Astrocyte (in vitro differentiated cells and primary cell): ENCODE measurements around the gene ZNF689. TPM values are rescaled to one million over a fixed set of nuclear protein-coding genes. Genes with fewer than 3 reads are reported as not detected.

Experiments used
- DNase-seq: peaks from one replicate; pipeline ENCODE4 v3.0.0-alpha.2; 2010; ENCODE audit warnings: low read depth
- FAIRE-seq: peaks from 2 replicates; lab custom pipeline; 2011; peaks lifted over from hg19 to GRCh38; lab: Jason Lieb, UNC
- H2AFZ ChIP-seq: 2 replicates; pipeline ENCODE4 v1.6.0; 2012; ENCODE audit warnings: low read depth, low read length, inconsistent platforms
- H3K27ac ChIP-seq: 2 replicates; pipeline ENCODE4 v1.5.1; 2011; ENCODE audit warnings: low read depth, low read length, inconsistent platforms
- H3K27me3 ChIP-seq: 2 replicates; pipeline ENCODE4 v1.6.0; 2011; ENCODE audit warnings: low read length, inconsistent platforms; ENCODE audit not compliant: insufficient read depth
- H3K36me3 ChIP-seq: 2 replicates; pipeline ENCODE4 v1.5.1; 2011; ENCODE audit warnings: low read length, inconsistent platforms; ENCODE audit not compliant: insufficient read depth
- H3K4me1 ChIP-seq: 2 replicates; pipeline ENCODE4 v1.5.1; 2011; ENCODE audit warnings: low read length, inconsistent platforms; ENCODE audit not compliant: insufficient read depth
- H3K4me2 ChIP-seq: 2 replicates; pipeline ENCODE4 v1.6.0; 2012; ENCODE audit warnings: low read length, inconsistent platforms
- H3K4me3 ChIP-seq: 2 replicates; pipeline ENCODE4 v1.5.1; 2011; ENCODE audit warnings: low read depth, mild to moderate bottlenecking, low read length, inconsistent platforms; ENCODE audit not compliant: insufficient read depth
- H3K79me2 ChIP-seq: 2 replicates; pipeline ENCODE4 v1.6.0; 2012; ENCODE audit warnings: mild to moderate bottlenecking, low read length, inconsistent platforms; ENCODE audit not compliant: insufficient read depth
- H3K9ac ChIP-seq: 2 replicates; pipeline ENCODE4 v1.6.0; 2012; ENCODE audit warnings: mild to moderate bottlenecking, low read length, inconsistent platforms
- H3K9me3 ChIP-seq: 2 replicates; pipeline ENCODE4 v1.5.1; 2012; ENCODE audit warnings: low read depth, mild to moderate bottlenecking, low read length, inconsistent platforms; ENCODE audit not compliant: insufficient read depth
- H4K20me1 ChIP-seq: 2 replicates; pipeline ENCODE4 v1.6.0; 2012; ENCODE audit warnings: low read length, inconsistent platforms; ENCODE audit not compliant: insufficient read depth
- H3K27ac Mint-ChIP-seq: one replicate; pipeline ENCODE4 v1.8.0; 2021; ENCODE audit warnings: mild to moderate bottlenecking, mixed read lengths; ENCODE audit not compliant: unreplicated experiment
- H3K27me3 Mint-ChIP-seq: one replicate; pipeline ENCODE4 v1.8.0; 2021; ENCODE audit warnings: low read depth, mixed read lengths; ENCODE audit not compliant: unreplicated experiment
- H3K36me3 Mint-ChIP-seq: one replicate; pipeline ENCODE4 v1.8.0; 2021; ENCODE audit warnings: low read depth, mixed read lengths; ENCODE audit not compliant: unreplicated experiment
- H3K4me1 Mint-ChIP-seq: one replicate; pipeline ENCODE4 v1.8.0; 2021; ENCODE audit warnings: low read depth, mixed read lengths; ENCODE audit not compliant: unreplicated experiment
- H3K4me3 Mint-ChIP-seq: one replicate; pipeline ENCODE4 v1.8.0; 2021; ENCODE audit warnings: mild to moderate bottlenecking, moderate library complexity, mixed read lengths; ENCODE audit not compliant: unreplicated experiment
- H3K9me3 Mint-ChIP-seq: one replicate; pipeline ENCODE4 v1.8.0; 2021; ENCODE audit warnings: mild to moderate bottlenecking, mixed read lengths; ENCODE audit not compliant: unreplicated experiment
- CTCF ChIP-seq: IDR thresholded peaks from 2 replicates; pipeline ENCODE4 v1.5.1; 2011; ENCODE audit warnings: low read depth, mild to moderate bottlenecking, inconsistent platforms, low read length, moderate library complexity; ENCODE audit not compliant: insufficient read depth
- EZH2 ChIP-seq: IDR thresholded peaks from 2 replicates; pipeline ENCODE4 v1.6.1; 2012; ENCODE audit warnings: mild to moderate bottlenecking, low read length, inconsistent platforms; ENCODE audit not compliant: insufficient read depth
- total RNA-seq: library from RNA; stranded (reverse); gene quantifications from 2 replicates; pipeline ENCODE4 v1.2.1, GENCODE V29; 2021

ZNF689 gene
- total RNA-seq, 1 donor from 2014 or later = 7.5 TPM

- Histone ChIP-seq H3K79me2 (no peaks in the 10 kb centered on the region), H3K27me3 (no peaks in the 10 kb centered on the region), H3K9me3 (no peaks in the 10 kb centered on the region), H3K4me3 (peak overlapping the region; percentile 74), H2AFZ (peak overlapping the region; percentile 69), H3K4me1 (peaks cover 6% of the 10 kb centered on the region), H3K4me2 (peak overlapping the region; percentile 91), H3K9ac (peak overlapping the region; percentile 79), H3K36me3 (no peaks in the 10 kb centered on the region), H4K20me1 (no peaks in the 10 kb centered on the region), H3K27ac (peak overlapping the region; percentile 65)
- no peaks in the 10 kb centered on the region for H3K9me3 Mint-ChIP-seq
- DNase-seq (no peak), FAIRE-seq (no peak)
- H3K27ac Mint-ChIP-seq = peak overlapping the region; percentile 91
- H3K4me3 Mint-ChIP-seq = peak overlapping the region; percentile 88
- TF ChIP-seq EZH2 (no peak), CTCF (no peak)
- peaks cover 3% of the 10 kb centered on the region for H3K4me1 Mint-ChIP-seq
- H3K27me3 Mint-ChIP-seq = peaks cover 9% of the 10 kb centered on the region
- no peaks in the 10 kb centered on the region for H3K36me3 Mint-ChIP-seq
Measured at GRCh38 chr16:30570636-30571444, 39.3 kb downstream of the ZNF689 start.

GRCh38 chr16:30569746-30570635 is 40.2 kb downstream of the ZNF689 start:
- no peaks in the 10 kb centered on the region for H3K27me3 ChIP-seq
- DNase-seq (no peak), FAIRE-seq (no peak)
- peaks cover 3% of the 10 kb centered on the region for H3K4me1 Mint-ChIP-seq
- peaks cover 15% of the 10 kb centered on the region for H3K27me3 Mint-ChIP-seq
- H3K36me3 ChIP-seq = no peaks in the 10 kb centered on the region
- no peaks in the 10 kb centered on the region for H3K79me2 ChIP-seq
- no peaks in the 10 kb centered on the region for H3K9me3 ChIP-seq
- H3K4me3 ChIP-seq = no peak overlapping the region
- H3K27ac ChIP-seq = no peak overlapping the region
- no peak overlapping the region for H3K4me3 Mint-ChIP-seq
- peaks cover 6% of the 10 kb centered on the region for H3K4me1 ChIP-seq
- H4K20me1 ChIP-seq = no peaks in the 10 kb centered on the region
- H3K9me3 Mint-ChIP-seq = no peaks in the 10 kb centered on the region
- no peak overlapping the region for H3K27ac Mint-ChIP-seq
- H2AFZ ChIP-seq = no peak overlapping the region
- no peak overlapping the region for H3K9ac ChIP-seq
- no peak for TF ChIP-seq EZH2
- TF ChIP-seq CTCF = no peak
- no peaks in the 10 kb centered on the region for H3K36me3 Mint-ChIP-seq
- H3K4me2 ChIP-seq = no peak overlapping the region
